Central memory CD4-positive, alpha-beta T cell (primary cell): ENCODE results near the gene COBL.

Experiments used
- DNase-seq: peaks from one replicate; pipeline ENCODE4 v3.0.0; 2022

Gene COBL

DNA sequence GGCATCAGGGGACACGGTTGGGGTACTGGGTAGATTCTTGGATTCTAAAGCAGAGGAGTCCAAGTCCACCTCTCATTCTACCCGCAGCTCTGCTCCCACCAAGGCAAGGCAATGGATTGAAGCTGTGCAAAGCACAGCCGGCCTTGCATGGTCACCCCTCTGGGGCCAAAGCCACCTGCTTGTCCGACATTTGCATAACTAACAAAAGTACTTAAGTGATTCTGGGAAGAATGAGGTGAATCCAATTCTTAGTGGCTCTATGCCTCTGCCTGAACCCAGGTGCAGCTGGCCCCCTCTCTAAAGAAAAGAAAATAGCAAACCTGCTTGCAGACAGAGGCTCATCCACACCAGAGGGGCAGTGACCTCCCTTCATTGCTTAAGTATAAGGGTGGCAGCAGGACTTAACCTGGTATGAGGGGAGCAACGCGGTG, 10.7 kb upstream of the COBL start:
- DNase-seq = no peak

DNA sequence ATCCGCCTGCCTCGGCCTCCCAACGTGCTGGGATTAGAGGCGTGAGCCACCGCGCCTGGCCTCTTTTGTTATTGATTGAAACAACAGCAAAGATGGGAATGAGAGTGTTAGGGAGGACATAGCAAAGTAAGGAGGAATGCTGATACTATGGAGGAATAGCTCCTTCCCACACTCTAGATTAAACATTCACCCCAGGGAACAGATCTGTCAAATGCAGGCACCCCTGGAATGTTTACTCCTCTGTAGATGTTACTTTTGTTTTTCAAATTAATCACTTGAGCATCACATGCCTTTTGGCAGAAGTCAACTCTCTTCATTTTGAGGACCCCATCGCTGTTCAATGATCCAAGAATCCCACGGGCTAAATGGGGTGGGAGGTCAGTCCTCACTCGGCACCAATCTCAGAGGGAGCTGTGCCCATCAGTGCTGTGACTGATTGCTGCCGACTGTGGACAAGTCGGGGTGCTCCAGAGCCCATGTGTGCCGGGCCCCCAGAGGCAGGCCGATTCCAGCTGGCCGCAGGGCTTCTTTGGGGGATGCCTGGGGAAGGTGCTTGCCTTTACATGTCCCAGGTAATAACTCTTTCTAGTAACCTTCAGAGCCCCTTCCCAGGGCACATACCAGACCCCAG, 10.2 kb upstream of the COBL start:
- no peak for DNase-seq

DNA sequence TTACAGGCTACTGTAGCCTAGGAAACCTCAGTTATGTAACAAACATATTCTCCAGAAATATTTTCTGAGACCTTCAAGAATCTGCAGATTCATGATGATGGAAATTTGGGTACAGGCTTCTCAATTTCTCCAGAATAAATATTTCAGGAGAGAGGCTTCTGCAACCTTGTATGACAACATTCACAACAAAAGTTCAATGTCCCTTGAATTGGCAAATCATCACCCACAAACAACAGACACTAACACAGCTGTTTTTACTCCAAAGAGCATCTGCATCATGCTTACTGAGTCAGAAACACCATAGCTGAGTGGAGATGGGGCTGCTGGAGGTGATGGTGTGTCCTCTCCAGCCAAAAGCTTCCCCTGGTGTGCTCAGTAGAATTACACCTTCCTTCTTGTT, 9.3 kb upstream of the COBL start:
- DNase-seq = no peak

DNA sequence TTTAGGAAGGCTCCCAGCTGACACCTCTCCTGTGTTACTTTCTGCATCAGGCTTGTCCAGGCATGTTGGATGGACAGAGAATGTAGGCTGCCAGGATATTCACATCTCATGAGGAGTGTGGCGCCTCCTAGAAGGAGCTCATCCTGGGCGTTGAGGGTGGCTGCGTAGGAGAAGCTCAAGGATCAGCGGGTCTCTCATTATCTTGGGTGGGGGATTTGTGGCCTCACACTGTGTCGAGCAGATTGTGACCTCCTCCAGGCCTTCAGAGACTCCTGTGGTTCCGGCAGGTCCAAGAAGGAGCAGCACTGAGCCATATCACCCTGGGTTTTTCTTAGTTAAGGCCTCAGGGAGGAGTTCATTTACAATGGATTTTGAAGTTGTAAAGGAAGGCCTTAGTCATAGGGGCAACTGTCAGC, 8.7 kb upstream of the COBL start:
- DNase-seq = no peak

DNA sequence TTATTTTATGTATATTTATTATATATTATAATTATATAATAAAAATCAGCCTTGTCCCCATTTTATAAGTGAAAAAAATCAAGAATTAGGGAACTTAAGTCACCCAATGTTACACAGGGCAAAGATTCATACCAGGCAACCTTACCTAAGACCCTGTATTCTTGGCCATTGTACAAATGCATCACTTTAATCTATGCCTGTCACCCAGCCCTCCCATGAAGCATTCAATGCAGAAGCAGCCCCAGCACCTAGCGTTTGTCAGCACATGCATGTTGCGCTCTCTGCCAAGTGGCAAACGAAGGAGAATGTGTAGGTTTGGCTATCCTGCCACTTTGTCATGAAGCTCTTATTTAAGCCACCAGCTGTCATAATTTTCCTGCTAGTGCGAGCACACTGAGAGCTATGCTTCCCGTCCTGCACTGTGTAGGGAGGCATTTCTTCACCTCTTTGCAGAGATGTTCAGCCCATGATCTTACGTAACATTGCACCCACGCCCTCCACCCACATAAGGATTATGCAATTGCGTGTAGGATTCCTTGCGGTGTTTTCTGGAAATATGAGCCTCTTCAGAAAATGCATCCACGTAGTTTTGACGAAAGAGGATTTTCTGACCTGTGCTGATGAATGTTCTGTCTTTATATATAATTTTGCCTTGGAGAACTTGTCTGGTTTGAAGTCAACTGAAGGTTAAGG, 7.7 kb upstream of the COBL start:
- no peak for DNase-seq

DNA sequence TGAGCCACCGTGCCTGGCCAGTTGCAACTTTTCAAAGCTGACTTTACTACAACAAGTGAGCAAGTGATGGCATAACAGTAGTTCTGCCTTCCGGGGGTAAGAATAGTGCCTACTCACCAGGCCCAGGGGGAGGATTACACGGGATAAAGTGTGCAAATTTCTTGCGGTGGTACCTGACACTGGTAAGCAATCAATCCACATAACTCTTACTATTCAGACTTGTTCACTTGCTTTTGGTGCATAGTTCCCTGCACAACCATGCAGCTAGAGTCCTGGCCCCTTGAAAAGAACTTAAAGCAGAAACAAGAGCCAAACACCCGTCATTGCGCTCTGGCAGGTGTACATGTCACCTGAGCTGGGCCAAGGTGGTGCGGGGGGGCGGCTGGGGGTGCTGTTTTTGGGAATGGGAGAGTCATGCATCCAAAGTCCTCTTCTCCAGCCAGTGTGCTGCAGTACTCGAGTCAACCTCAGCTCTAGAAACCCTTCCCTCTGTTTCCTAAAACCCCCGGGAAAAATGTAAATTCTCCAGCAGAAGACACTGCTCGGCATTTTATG, 5.4 kb upstream of the COBL start:
- DNase-seq = no peak

DNA sequence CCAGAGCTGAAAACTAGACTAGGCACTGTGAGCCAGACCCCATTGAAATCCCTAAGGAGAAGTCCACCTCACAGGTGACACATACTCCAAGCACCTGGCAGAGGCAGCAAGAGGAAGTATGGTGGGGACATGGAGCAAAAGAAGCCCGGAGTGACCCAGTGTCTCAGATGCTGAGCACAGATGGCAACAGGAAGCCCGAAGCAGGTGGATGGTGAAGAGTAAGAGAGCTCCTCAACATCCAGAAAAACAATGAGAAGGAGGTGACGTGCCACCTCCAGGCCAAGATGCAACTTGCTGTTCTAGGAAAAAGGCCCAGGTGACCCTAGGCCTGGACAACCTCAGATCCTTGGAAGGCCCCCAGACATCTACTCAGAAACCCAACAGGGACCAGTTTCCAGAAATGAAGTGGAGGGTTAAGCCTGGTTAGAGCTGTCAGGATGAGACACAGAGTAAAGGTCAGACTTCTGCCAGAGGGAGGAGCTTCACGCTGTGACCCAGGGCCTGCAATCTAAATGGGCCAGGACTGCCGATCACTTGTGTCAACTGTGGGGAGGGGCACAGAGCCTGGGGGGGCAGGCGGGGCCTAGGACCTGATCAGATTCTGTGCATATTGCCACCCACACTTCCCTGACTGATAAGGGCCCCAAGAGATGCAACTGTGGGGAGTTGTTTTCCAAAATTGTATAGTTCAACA, 2.4 kb upstream of the COBL start:
- DNase-seq = no peak

DNA sequence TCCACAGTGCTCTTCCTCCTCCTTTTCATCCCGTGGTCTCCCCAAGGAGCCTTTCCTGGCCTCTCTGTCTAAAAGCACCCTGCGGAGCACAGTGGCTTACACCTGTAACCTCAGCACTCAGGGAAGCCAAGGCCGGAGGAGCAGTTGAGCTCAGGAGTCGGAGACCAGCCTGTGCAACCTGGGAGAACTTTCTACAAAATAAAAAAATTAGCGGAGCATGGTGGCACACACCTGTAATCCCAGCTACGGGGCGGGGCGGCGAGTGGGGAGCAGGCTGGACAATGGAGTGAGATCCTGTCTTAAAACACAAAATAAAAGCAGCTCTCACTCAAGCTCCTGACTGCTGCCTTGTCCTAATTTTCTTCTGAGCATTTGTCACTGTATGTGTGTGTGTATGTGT, 1.4 kb upstream of the COBL start:
- DNase-seq = no peak

DNA sequence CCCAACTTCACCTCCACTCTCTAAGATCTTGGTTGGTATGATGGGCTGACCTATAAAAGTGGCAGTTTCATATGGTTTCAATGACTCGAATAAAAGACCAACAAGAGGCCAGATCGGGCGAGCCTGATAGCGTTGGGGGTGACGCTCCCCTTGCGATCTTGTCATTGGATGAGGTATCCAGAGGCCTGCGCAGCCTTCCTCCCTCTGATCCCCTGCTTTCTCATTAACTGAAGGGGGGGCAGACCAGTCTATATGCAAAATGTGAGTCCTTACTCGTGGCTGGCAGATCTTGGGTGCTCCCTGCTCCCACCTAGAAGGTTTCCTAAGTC, 937 bp upstream of the COBL start:
- DNase-seq = no peak

DNA sequence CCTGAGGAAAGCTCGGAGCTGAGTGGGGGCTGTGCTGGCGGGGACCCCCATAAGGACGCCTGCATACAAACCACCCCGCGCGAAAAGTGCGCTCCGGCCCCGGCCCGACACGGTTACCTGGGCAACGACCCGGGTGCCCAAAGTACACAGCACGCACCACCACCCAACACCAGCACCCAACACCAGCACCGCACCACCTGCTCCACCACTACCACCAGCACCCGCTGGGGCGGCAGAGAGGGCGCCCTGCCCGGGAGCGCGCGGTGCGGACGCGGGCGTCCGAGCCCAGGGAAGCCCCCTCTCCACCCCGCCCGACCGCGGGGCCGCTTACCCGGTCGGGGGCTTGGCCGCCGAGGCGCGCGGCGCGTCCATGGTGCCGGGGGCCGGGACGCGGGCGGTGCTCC, 345 bp downstream of the COBL start:
- DNase-seq = no peak

DNA sequence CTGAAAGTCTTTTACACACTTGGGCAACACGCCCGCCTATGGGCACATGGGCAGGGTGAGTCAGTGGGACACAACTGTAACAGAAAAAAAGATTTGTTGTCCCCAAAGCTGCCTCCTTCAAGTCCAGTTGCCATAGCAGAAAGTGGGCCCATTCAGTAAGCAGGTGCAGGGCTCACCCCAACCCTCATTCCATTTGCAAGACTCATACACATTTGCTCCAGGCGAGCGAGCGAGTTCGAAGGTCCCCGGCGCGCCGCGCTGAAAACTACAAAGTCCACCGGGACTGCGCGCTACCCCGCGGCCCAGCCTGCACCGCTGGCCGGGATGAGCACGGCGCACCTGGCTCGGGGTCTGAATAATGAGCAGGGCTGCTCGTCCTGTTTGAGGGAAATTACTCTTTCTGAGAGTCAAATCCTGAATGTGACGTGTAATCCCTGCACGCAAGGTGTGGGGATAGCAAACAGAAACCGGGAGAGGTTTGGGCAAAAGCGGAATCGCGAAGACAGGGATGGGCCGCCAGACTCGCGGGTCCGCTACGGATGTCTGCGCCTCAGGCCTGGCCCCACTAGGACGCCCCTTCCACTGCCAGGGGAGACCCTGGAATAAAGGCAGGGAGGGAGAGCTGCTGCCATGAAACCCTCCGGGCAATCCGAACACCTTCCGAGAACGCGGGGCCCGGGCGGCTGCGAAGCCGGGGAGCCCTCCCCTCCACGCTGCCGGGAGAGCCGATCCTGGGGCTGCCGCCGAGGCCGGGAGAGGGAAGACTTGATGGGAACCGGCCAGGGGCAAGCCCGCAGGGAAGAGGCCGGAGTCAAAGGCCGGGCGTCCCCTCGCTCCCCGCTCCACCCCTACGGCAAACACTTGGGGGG, 982 bp downstream of the COBL start:
- DNase-seq = no peak

DNA sequence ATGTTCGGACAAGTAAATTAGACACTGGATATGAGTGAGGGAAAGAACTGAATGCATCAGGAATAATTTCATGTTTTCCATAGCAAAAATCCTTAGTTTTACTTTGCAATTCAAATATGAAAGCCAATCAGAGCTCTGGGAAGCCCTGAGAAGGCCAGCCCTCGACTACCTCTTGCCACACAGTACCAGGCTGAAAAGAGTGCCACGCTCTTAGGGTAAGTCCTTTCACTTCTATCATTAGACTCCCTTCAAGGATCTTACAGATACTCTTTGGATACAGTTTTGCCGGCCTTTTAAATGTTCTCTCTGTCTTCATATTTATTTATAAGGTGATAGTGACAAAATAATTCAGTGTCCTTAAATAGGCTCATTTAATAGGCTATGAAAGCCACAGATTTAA, 1.9 kb downstream of the COBL start:
- no peak for DNase-seq

DNA sequence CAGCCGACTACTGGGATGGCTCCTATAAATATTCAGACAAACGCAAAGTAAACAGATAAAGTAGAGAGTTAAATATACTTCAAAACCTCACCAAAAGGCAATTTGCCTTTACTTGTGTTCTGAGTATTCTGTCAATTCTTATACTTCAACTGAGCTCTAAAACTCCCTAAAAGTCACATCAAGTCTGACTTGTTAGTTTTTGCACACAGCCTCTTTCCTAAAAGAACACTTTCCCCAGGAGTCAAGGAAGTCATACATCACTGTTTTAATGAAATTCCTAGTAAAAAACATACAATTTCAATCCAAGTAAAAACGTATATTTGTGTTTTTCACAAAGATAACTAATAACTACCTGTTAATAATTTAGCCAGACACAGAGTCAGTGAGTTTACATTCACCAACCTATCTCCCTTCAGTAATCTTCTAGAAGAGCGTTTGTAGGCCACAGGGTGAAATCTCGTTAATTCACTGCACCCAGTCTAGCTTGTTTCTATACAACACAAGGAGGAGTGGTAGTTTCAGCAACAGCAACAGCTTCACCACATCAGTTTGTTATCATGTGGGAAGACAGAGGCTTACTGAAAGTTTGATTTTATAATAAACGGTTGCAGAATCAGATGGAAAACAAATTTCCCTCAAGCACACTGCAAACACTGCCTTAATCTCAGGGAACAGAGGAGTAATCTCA, 2.7 kb downstream of the COBL start:
- no peak for DNase-seq

DNA sequence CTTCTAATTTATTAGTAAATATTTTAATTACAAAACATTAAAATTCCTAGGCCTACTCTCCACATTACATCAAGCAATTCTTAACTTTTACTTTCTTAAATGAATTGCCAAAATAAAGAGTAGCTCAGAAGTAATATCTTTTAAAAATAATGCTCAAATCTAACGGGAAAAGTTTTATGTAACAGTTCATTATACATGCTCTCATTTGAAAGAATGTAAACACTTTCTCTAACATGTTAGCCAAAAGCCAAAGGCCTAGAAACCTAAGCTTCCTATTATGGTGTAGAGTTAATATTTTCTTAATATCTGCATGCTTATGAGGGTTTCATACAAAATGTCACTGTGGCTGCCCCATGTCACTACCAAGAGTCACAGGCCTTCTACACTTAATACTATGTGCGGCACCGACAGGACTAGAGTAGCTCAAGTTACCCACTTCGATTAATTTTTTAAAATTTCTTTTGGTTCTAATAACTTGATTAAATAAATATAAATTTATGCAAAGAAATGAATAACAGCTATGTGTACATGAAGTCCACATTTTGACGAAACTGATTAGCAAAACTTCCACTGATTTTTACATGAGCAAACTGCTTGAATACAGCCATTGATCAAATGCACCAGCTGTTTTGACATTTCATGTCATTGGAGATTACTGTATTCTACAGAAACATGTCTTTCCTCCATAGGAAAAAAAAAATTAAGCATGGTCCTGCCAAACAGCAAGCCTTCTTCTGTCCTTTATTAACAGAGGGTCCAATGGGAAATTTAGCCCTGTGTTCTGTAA, 3.5 kb downstream of the COBL start:
- DNase-seq = no peak

DNA sequence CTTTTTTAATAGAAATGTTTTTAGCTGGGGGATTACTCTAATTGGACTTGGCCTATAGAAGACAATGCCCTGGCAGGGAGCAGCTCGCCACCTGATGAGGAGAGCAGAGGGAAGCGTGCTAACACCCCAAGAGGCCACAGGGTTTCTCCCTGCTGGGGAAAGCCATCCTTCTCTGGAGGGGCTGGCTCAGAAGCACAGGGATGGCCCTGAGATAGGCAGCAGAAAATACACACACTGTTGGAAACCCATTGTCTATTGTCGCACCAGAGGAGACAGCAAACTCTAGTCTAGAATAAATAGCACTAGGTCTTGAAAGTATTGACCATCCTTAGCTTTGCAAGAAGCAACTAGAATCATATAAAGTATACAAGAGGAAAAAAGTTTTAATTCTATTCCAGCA, 5.4 kb downstream of the COBL start:
- DNase-seq = no peak

DNA sequence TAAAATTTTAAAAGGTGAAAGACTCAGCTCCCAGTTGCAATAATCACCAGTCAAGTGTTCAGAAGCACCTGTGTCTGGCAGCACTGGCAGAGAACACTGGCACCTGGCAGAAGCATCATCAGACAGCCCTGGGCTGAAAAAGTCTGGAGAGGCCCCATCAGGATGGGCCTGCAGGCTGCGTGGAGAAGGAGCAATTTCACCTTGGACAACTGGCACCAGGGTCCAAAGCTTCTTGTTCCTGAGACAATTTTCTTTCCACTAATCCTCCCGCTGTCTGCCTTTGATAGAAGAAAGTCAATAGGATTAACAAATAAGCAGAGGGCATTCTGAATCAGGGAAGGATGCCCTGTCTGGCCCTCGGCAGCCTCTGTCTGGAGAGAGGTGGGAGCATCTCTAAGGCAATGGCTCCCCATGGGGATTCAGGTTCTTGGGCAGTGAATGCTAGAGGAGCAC, 6.5 kb downstream of the COBL start:
- no peak for DNase-seq

DNA sequence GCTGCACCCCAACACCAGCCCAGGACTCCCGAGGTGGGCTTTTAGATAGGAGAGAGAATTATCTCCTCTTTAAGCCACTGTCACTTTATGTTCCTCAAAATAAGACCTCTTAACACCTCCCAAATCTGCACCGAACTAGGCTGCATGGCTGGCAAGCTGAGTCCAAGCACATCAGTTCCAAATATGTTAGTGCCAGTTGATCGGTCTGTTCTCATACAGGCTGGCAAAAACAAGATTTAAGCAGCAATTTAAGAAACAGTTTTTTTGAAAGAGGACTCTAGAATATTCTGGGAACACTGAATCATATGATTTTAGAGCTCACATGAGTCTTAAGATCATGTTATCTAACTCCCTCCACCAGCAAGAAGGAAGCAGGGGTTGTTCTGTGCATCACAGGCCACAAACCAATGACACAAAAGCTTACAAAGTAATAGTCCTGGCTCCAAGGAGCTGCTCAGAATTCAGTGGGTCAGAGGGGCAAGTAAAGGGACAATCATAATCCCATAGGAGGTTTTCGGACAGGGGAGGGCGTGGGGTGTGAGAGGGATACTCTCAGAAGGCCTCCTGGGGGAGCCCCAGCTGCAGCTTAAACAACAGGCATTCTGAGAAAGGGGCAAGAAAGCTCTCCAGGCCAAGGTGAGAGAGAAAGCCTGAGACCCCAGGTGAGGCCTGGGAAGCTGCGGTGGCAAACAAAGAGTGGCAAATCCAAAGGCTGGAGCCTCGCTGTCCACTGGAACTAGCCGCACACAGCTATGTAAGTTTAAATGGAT, 7.1 kb downstream of the COBL start:
- no peak for DNase-seq

DNA sequence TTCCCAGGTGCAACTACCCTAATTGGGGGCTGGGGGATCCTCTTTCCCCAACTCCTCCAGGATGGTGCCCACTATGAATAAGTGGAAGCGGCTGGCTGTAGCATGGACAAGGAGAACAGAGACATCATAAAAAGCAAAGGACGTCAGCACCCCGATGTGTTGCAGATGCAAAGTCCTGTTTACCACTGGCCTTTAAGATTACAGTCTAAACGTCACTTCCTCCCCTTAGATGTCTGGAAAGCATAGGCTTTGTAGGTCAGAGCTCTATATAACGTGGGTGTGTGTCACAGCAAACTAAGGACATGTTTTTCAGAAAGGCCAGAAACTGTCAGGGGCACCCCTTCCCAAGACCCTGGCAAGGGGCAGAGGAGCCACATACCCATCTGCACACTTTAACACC, 7.9 kb downstream of the COBL start:
- DNase-seq = no peak

DNA sequence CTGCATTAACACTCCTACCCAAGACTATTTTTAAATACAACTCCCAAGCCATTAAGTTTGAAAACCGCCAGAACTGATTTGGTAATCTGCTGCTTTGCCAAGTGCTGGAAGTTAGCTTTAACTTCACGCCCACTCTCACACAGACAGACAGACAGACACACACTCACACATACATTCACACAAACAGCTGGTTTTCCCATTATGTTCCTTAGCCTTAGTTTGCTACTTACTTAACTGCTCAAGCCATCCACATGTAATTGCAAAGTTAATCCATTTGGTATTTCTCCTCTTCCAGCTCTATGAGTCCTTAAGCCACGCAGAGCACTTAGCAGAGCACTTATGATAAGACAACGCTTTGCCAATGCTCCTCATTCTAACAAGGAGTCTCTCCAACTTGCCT, 8.3 kb downstream of the COBL start:
- no peak for DNase-seq

DNA sequence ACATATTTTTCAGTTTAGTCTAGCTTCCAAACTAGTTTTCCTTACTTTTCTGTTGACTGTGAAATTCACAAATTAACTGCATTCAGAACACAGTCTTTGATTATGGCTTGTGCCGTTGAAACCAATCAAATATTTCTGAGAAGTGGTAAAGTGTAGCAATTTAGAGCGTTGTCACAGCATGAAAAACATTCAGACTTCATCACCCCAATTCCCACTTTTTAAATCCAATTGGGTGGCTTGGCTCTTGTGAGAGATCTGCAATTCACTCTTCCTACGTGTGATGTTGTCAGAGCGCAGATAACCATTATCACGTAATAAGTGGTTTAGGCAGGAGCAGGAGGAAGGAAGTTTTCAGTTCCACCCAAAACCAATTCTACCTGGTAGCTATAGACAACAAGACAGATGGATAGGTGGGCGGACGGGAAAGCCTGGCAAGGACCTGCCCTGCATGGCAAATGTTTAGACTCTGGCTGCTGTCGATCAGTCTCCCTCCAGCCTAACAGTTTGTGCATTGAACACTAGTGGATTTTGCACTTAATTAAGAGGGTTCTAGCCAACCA, 8.9 kb downstream of the COBL start:
- DNase-seq = no peak
